Body of pancreas (tissue), 4 donors: ENCODE data around the gene CYP46A1. TPM values are rescaled to one million over a fixed set of nuclear protein-coding genes. Genes with fewer than 3 reads are reported as not detected.

Source experiments
- ATAC-seq: fragments of 150-250 bp; one replicate; pipeline ENCODE4 v1.9.1; 2016
- DNase-seq, 4 donors: peaks; one replicate each; pipeline ENCODE4 v3.0.0-alpha.2; 2019
- H3K27ac ChIP-seq, 4 donors: fragments of 200-600 bp; sonication (generic); 1 replicate in 3 of 4; 2 replicates in 1 of 4; pipeline versions ENCODE4 v1.5.1 to v1.6.1; 2016 to 2019; ENCODE audit warnings: mild to moderate bottlenecking in 1 of 4, mixed read lengths in 1 of 4, moderate library complexity in 1 of 4
- H3K27me3 ChIP-seq, 2 donors: fragments of 200-600 bp; sonication (generic); one replicate each; pipeline ENCODE4 v1.6.0; 2016; ENCODE audit warnings: mild to moderate bottlenecking in 1 of 2
- H3K36me3 ChIP-seq, 2 donors: fragments of 200-600 bp; sonication (generic); replicated peaks in 1 of 2; 2 replicates each; pipeline ENCODE4 v1.5.1; 2016; ENCODE audit warnings: low read depth in 2 of 2; ENCODE audit not compliant: insufficient read depth in 1 of 2
- H3K4me1 ChIP-seq: fragments of 200-600 bp; sonication (generic); one replicate; pipeline ENCODE4 v1.6.0; 2016
- H3K4me3 ChIP-seq, 2 donors: fragments of 200-600 bp; sonication (generic); 1 replicate in 1 of 2; 2 replicates in 1 of 2; pipeline ENCODE4 v1.5.1; 2016 to 2019
- H3K9me3 ChIP-seq, 3 donors: fragments of 200-600 bp; sonication (generic); 1 replicate in 2 of 3; 2 replicates in 1 of 3; pipeline ENCODE4 v1.5.1; 2016
- POLR2A ChIP-seq, 3 donors: fragments of 450-650 bp; IDR thresholded peaks; one replicate each; pipeline ENCODE4 v1.6.1; 2016; ENCODE audit warnings: antibody characterized with exemption in 3 of 3, mild to moderate bottlenecking in 2 of 3
- WGBS, 2 donors: methylation state at CpG; one replicate each; pipeline ENCODE4 v1.1.5; 2017; 5-methylcytosine and 5-hydroxymethylcytosine counted together
- intact Hi-C: fragments of 100-400 bp; cut with DNase I; formaldehyde crosslinking; loops from one replicate; pipeline ENCODE4 v1.15.1; 2023
- total RNA-seq, 2 donors: library from RNA; depleted of rRNA; stranded (reverse); fragments of >200 nt; gene quantifications; one replicate each; pipeline ENCODE4 v1.1.0, GENCODE V29; 2016
- TF ChIP-seq, protein P1 (sequence below), 7 experiments: fragments of 450-650 bp in 4 of 7; fragments of 200-600 bp in 3 of 7; sonication (generic) in 3 of 7; IDR thresholded peaks; one replicate each; pipeline ENCODE4 v1.5.1; 2016 to 2019; ENCODE audit warnings: antibody characterized with exemption in 7 of 7

Gene CYP46A1
- total RNA-seq, 2 donors from 2014 or later, result 1.3 to 4.9 TPM

DNA sequence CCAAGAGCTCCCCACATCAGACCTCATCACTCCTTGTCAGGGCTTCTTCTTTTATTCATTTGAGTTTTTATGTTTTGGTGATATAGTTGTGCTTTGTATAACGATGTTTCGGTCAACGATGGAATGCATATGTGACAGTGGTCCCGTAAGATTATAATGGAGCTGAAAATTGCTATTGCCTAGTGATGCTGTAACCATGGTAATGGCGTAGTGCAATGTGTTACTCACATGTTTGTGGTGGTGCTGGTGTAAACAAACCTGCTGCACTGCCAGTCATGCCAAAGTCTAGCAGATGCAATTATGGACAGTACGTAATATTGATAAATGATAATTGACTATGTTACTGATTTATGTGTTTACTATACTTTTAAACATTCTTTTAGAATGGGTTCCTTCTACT, 16.3 kb downstream of the CYP46A1 start:
- 96% methylated on average over 6 of the region's 6 CpGs for WGBS, 2 donors
- no peak for ATAC-seq
- H3K27me3 ChIP-seq, result no peaks in the 10 kb centered on the region
- H3K4me1 ChIP-seq, result no peaks in the 10 kb centered on the region
- H3K9me3 ChIP-seq, result peaks cover 0 to 8% (median 0%) of the 10 kb centered on the region in 3 donors
- H3K4me3 ChIP-seq, result no peak overlapping the region
- no peak overlapping the region for H3K27ac ChIP-seq
- no peaks in the 10 kb centered on the region for H3K36me3 ChIP-seq
- intact Hi-C loops, result no loop called here
- DNase-seq, result no peak
- TF ChIP-seq POLR2A (IDR thresholded peaks at IDR 0.05), result no peak

DNA sequence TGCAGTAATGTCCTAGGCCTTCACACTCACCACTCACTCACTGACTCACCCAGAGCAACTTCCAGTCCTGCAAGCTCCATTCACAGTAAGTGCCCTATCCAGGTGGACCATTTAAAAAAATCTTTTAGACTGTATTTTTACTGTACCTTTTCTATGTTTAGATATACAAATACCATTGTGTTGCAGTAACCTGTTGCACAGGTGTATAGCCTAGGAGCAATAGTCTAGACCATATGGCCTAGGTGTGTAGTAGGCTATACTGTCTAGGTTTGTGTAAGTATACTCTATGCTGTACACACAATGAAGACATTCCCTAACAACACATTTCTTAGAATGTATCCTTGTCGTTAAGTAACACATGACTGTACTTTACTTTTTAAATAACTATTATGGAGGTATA, 17.2 kb downstream of the CYP46A1 start:
- no peak for ATAC-seq
- Histone ChIP-seq H3K27me3 (no peaks in the 10 kb centered on the region), H3K36me3 (no peaks in the 10 kb centered on the region), H3K9me3 (peaks cover 0 to 8% (median 0%) of the 10 kb centered on the region in 3 donors), H3K4me3 (no peak overlapping the region), H3K27ac (no peak overlapping the region), H3K4me1 (no peaks in the 10 kb centered on the region)
- DNase-seq, result no peak
- WGBS, 2 donors, result 96 to 100% methylated on average over 1 of the region's 1 CpG
- TF ChIP-seq POLR2A (IDR thresholded peaks at IDR 0.05), result no peak
- TF ChIP-seq, protein P1, sequence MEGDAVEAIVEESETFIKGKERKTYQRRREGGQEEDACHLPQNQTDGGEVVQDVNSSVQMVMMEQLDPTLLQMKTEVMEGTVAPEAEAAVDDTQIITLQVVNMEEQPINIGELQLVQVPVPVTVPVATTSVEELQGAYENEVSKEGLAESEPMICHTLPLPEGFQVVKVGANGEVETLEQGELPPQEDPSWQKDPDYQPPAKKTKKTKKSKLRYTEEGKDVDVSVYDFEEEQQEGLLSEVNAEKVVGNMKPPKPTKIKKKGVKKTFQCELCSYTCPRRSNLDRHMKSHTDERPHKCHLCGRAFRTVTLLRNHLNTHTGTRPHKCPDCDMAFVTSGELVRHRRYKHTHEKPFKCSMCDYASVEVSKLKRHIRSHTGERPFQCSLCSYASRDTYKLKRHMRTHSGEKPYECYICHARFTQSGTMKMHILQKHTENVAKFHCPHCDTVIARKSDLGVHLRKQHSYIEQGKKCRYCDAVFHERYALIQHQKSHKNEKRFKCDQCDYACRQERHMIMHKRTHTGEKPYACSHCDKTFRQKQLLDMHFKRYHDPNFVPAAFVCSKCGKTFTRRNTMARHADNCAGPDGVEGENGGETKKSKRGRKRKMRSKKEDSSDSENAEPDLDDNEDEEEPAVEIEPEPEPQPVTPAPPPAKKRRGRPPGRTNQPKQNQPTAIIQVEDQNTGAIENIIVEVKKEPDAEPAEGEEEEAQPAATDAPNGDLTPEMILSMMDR (IDR thresholded peaks at IDR 0.05), result no peak
- intact Hi-C loops, result no loop called here

DNA sequence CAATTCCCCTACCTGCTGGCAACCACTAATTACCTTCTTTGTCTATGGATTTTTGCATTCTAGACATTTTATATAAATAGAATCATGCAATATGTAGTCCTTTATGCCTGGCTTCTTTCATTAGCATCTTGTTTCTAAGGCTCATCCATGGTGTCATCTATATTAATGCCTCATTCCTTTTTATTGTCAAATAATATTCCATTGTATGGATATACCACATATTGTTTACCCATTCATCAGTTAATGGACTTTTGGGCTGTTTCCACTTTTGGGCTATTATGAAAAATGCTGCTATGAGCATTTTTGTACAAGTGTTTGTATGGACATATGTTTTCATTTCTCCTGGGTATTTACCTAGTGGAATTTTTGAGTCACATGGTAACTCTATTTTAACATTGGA, 18.0 kb downstream of the CYP46A1 start:
- intact Hi-C loops, result no loop called here
- Histone ChIP-seq H3K27me3 (no peaks in the 10 kb centered on the region), H3K4me3 (no peak overlapping the region), H3K9me3 (peaks cover 0 to 8% (median 0%) of the 10 kb centered on the region in 3 donors), H3K4me1 (no peaks in the 10 kb centered on the region), H3K36me3 (no peaks in the 10 kb centered on the region), H3K27ac (no peak overlapping the region)
- TF ChIP-seq, protein P1 (IDR thresholded peaks at IDR 0.05), result no peak
- no peak for TF ChIP-seq POLR2A (IDR thresholded peaks at IDR 0.05)
- DNase-seq (no peak), ATAC-seq (no peak)

DNA sequence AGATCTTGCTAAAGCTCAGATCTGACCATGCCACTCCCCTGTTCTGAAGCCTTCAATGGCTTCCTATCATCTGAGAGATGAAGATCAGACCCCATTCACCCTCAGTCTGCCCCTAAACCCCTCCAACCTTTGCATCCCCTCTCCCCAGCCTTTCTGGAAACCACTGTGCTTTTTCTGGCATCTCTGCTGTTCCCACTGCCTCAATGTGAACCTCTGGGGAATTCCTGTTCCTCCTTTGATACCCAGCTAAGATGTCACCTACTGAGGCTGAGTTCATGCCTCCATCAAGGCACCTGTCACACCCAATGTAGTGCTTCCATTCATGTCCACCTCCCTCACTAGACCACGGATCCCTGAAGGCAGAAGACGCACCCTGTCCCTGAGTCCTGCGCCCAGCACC, 19.3 kb downstream of the CYP46A1 start:
- no peaks in the 10 kb centered on the region for H3K4me1 ChIP-seq
- TF ChIP-seq, protein P1 (IDR thresholded peaks at IDR 0.05), result no peak
- TF ChIP-seq POLR2A (IDR thresholded peaks at IDR 0.05), result no peak
- WGBS, 2 donors, result 94 to 100% methylated on average over 3 of the region's 3 CpGs
- ATAC-seq (no peak), DNase-seq (no peak)
- no peak overlapping the region for H3K27ac ChIP-seq
- H3K4me3 ChIP-seq, result no peak overlapping the region
- intact Hi-C loops, result no loop called here
- peaks cover 0 to 8% (median 0%) of the 10 kb centered on the region in 3 donors for H3K9me3 ChIP-seq
- H3K36me3 ChIP-seq, result no peaks in the 10 kb centered on the region
- no peaks in the 10 kb centered on the region for H3K27me3 ChIP-seq

DNA sequence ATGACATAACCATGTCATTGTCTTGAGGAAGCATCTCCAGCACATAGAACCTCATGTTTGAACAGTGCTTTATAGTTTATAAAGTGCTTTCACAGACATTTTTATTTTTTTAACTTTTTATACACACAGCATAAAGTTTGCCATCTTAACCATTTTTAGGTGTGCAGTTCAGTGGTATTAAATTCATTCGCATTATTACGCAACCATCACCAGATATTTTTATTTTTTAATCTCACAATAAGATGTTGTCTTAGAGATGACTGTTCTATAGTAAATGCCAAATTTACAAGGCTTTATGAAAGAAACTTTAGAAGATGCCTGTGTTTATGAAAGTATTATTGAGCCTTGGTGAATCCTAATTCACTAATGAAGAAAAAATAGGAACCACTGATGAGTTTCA, 19.9 kb downstream of the CYP46A1 start:
- Histone ChIP-seq H3K4me1 (no peaks in the 10 kb centered on the region), H3K36me3 (no peaks in the 10 kb centered on the region), H3K9me3 (peaks cover 0 to 8% (median 0%) of the 10 kb centered on the region in 3 donors), H3K4me3 (no peak overlapping the region), H3K27me3 (no peaks in the 10 kb centered on the region), H3K27ac (no peak overlapping the region)
- no peak for TF ChIP-seq POLR2A (IDR thresholded peaks at IDR 0.05)
- TF ChIP-seq, protein P1 (IDR thresholded peaks at IDR 0.05), result no peak
- intact Hi-C loops, result no loop called here
- ATAC-seq (no peak), DNase-seq (no peak)
- WGBS, 2 donors, result 99% methylated on average over 2 of the region's 2 CpGs
